Fibroblast of skin of scalp (primary cell): Measurements from ENCODE around the gene ZNF211.

ENCODE experiments used
- DNase-seq: peaks from one replicate; pipeline ENCODE4 v3.0.0-alpha.2; 2013

Gene ZNF211

DNA sequence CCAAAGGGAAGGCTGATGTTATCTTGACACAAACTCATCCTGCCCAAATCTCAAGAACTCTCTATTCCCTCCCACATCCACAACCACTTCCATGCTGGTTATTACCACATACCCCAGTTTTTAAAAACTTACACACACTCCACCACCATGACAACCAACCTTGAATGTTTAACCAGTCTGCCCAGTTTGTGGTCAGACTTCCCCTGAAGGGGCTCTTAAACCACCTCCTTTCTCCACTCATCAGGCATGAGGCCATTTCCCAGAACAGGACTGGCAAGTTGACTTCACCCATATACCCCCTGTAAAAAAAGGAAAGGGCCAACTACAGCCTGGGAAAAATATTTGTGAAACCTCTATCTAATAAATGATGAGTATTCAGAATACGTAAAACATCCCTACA is 23.4 kb downstream of the ZNF211 start:
- DNase-seq, result no peak

GRCh38 chr19:57664269-57665127 is 31.5 kb downstream of the ZNF211 start:
- DNase-seq, result peak; percentile 68

DNA sequence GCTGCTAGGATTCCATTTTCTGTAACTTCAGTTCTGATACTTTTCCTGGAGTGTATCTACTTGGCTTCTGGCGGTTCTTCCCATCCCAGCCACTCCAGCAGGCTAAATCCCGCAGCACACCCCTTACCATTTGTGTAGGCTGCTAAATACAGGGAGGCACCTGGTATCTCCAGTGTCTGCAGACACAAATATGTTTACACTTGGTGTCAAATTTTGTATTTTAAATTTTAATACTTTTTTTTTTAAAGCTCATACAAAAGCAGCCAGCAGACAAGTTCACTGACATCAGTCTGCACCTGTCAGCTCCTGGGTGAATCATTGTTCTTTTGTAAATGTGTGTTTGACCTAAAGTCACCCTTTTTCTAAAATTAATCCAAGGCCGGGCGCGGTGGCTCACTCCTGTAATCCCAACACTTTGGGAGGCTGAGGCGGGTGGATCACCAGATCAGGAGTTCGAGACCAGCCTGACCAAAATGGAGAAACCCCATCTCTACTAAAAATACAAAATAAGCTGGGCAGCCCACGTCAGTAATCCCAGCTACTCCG is 32.4 kb downstream of the ZNF211 start:
- DNase-seq, result no peak

GRCh38 chr19:57667228-57667627 is 34.3 kb downstream of the ZNF211 start:
- no peak for DNase-seq

- no peak for DNase-seq
Observed at GRCh38 chr19:57668635-57669034, 35.7 kb downstream of the ZNF211 start, which contains the start of gene ZSCAN4. ZSCAN4 (plus strand) TSS chr19:57668935; CDS start chr19:57676146, 7,211 bp downstream.

DNA sequence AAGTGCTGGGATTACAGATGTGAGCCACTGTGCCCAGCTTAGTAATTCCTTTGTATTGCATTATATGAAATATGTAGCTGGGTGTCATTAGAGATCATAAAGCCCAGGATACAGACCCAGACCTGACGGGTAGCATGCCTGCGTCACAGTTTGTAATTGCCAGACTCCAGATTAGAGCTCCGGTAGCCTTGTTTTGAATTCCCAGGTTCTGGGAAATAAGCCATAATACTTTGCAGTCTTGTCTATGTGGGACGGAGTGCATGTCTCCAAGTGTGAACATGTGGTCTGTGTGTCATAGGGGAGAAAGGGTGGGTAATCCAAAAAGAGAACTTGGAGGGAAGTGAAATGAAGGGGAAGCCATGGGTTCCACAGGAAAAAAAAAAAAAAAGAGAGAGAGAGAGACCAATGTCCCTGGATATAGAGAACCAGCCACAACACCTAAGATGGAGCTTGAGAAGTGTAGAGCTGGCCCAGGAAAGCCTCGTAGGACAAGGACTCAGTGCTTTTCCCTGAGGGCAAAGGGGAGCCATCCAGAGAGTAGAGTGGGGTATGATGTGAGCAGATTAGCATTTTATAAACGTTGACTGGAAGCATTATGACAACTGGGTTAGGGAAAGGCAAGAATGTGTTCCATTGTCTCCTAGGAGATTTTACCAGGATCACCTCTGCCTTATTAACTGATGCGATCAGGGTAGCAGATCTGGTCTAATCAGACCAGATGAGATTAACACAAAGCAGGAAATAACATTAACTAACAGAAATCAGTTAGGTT is 38.3 kb downstream of the ZNF211 start:
- no peak for DNase-seq

GRCh38 chr19:57672466-57672865 is 39.5 kb downstream of the ZNF211 start:
- no peak for DNase-seq

- DNase-seq, result peak; percentile 60
Observed at GRCh38 chr19:57675881-57676280, 42.9 kb downstream of the ZNF211 start.

GRCh38 chr19:57682226-57682766 is 49.3 kb downstream of the ZNF211 start:
- DNase-seq, result no peak

- no peak for DNase-seq
Observed at GRCh38 chr19:57686727-57687126, 53.8 kb downstream of the ZNF211 start.

DNA sequence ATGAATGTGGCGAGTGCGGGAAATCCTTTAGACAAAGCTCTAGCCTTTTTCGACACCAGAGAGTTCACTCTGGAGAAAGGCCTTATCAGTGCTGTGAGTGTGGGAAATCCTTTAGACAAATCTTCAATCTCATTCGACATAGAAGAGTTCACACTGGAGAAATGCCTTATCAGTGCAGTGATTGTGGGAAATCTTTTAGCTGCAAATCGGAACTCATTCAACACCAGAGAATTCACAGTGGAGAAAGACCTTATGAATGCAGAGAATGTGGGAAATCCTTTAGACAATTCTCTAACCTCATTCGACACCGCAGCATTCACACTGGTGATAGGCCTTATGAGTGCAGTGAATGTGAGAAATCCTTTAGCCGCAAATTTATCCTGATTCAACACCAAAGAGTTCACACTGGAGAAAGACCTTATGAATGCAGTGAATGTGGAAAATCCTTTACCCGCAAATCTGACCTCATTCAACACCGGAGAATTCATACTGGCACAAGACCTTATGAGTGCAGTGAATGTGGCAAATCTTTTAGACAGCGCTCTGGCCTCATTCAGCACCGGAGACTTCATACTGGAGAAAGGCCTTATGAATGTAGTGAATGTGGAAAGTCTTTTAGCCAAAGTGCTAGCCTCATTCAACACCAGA is 54.5 kb downstream of the ZNF211 start:
- DNase-seq, result no peak

- no peak for DNase-seq
Observed at GRCh38 chr19:57688011-57688763, 55.2 kb downstream of the ZNF211 start.

DNA sequence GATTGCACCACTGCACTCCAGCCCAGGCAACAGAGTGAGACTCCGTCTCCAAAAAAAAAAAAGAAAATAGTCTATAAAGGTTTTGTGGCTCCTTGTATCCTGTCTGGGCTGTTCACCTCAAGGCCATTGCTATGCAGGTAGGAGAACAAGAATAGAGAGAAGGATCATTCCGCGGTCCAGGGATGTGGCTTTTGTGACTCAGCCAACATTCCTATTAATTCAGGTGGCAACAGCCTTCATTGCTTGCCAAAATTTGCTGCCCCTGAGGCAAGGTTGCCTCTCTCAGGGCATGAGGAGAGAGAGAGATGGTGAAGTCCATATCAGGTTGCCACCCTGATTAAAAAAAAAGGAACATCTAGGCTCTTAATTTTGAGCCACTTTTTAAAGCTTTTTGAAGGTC is 56.8 kb downstream of the ZNF211 start:
- no peak for DNase-seq
